HG03571 (cell line): ENCODE measurements around the gene MPC1.
A peak's percentile ranks its signal among the peaks of the same experiment; 100 is the strongest.
"Not testable (repeated sequence)": the region's sequence is repeated elsewhere in the genome, so short reads cannot be mapped to it uniquely, and the experiment has no call there.

Source experiments
- ATAC-seq: cut with Tn5 transposase; IDR thresholded peaks from one replicate; pipeline ENCODE4 v1.9.1; 2021; ENCODE audit not compliant: unreplicated experiment

Gene MPC1

DNA sequence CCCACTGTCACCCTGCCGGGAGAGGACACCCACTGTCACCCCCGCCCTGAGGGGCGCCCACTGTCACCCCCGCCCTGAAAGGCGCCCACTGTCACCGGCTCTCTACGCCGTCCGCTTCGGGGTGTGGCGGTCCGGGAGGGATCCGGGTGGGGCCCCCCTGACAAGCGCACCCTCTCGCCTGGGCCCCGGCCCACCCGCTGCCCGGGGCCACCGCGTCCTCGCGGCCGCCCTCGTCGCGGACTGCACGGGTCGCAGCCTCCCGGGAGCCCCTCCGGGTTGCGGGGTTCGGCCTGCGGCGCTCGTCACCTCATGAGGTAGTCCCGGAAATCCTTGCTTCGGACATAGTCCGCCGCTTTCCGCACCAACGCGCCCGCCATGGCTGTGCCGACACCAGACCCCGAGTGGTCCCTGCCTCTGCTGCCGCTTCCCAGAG lies 224 bp downstream of the MPC1 start:
- peak; percentile 2 for ATAC-seq

DNA sequence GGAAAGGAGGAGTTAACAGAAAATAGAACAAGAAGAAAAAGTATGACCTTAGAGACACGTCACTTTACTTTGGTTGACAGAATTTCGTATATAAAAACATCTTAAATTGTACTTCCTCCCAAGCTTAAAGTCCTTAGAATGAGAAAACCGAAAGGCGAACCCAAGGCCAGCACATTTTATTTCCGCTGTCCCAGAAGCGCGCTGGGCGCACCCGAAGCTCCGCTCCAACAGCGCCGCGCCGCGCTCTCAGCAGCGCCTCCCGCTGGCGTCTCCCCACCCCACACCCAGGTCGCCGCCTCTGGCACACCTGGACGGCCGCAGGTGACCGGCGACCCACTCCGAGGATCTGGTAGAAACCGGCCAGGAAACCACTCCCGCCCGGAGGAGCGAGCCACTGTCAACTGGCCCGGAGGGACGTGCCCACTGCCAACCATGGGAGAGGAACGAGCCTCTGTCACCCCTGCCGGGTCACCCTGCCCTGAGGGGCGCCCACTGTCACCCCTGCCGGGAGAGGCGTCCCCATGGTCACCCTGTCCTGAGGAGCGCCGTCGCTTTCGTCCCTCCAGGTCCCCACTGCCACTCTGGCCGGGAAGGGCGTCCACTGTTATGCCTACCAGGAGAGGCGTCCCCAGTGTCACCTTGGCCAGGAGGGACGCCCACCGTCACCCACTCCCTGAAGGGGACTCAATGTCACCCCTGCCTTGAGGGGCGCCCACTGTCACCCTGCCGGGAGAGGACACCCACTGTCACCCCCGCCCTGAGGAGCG lies 824 bp downstream of the MPC1 start:
- ATAC-seq, result peak; percentile 51

DNA sequence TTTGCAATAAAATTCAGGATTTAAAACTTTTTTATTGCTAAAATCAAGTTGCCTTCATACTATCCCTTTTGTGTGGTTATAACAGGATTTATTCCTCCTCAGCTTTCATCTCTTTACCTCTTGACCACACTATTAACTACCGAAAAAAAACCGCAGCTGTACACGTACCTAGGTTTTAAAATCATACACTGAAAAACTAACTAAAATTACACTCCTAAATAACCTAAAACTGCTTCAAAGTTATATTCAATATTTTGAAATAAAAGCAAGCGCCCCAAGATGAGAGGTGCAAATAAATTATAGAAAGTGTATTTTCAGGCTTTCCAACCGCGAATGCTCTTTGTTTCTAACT lies 1.4 kb downstream of the MPC1 start:
- ATAC-seq, result no peak

DNA sequence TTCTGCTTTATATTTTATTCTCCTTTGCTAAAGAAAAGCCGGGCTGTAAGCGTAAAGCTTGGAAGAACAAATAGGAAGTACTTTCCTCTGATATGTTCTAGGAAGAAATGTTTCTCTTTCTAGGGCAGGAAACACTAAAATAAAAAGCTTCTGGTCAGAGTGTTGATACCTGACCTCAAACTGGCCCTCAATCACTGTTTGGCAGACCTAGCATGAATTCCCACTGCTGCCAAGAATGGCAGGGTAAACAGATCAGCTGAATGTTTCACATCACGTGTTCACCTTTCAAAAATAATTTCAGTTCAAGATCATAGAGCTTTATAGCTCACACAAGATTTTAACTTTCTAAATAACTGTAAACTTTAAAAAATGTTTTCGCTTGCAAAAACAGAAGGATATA lies 2.9 kb downstream of the MPC1 start:
- no peak for ATAC-seq

DNA sequence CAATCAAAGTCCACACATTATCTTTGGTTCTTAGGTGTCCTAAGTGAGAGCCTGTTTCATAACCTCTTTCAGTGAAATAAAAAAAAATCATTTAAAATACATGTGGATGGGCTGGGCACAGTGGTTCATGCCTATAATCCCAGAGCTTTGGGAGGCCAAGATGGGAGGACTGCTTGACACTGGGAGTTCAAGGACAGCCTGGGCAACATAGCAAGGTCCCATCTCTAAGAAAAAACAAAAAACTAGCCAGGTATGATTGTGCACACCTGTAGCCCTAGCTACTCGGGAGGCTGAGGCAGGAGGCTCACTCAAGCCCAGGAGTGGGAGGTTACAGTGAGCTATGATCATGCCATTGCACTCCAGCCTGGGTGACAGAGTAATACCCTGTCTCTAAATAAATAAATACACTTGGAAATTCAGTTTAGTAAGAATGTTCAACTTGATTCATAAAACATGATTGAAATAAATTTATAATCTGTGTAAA lies 3.6 kb downstream of the MPC1 start:
- no peak for ATAC-seq

DNA sequence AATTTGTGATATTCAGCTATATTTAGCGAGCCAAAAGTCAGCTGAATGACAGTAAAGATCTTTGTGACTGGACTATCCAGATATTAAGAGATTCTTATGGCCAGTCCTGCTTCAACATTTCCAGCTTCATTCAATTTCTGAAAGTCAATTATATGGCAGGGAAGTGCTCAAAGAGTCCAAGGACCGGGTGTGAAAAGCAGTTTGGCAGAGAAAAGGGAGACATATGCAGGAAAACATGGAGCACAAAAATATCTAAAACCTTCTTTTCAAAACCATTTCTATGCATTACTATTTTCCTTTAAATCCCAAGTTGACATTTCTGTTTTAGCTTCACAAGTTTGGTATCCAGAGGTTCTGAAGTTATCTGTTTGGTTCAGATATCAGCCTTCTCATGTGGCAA lies 5.0 kb downstream of the MPC1 start:
- no peak for ATAC-seq

DNA sequence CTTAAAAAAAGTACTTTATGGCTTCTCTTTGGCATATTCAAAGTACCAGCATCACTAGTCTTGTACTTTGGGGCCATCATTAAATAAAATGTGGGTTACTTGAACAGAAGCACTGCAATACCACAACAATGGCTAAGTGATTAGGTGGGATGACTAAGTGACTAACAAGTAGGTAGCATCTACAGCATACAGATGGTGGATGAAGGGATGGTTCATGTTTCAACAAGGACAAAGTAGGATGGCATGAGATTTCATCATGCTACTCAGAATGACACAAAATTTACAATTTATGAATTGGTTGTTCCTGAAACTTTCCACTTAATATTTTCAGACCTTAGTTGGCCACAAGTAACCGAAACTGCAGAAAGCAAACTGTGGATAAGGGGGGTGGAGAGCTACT lies 7.7 kb downstream of the MPC1 start:
- no peak for ATAC-seq

DNA sequence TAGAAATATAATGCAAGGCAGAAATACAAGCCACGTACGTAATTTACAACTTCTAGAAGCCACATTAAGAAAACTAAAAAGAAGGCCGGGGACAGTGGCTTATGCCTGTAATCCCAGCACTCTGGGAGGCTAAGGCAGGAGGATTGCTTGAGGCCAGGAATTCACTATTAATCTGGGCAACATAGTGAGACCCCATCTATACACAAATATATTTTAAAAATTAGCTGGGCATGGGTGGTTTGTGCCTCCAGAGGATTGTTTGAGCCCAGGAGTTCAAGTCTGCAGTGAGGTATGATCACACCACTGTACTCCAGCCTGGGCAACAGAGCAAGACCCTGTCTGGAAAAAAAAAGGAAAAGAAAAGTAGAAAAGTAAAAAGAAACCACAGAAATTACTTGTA lies 12.3 kb downstream of the MPC1 start:
- ATAC-seq, result no peak

DNA sequence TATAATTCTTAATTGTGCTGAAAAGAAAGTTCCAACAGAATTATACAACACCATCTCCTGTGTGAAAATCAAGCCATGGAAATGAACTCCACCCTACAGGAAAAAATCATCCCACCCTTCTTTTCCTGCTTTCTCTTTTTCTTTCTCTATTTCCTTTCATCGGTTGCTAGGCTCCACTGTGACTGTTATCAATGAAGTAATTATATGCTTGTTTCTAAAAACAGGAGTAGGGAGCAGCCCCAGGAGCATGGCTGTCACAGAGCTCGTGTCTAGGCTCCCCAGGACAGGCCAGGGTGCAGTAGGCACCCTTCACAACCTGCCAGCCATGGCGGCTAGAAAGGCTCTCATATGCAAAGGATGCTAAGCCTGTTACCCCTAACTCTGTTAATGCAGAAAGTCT lies 13.0 kb downstream of the MPC1 start:
- ATAC-seq, result no peak

DNA sequence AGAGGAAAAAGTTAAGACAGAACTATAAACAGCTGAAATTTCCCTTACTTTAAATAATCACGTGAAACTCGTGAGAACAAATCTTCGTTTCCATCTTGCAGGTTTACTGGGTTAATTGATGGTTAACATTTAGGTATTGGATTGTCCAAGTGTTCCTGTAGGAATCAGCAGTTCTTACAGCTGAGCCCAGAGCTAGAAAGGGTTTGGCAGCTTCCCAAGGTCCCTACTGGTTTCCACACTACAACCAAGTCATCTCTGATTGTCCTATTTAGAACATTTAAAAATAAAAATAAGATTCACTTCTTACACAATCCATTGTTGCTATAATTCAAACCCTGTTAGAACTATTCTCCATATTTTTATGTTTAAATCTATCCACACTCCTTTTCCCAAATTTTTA lies 15.8 kb downstream of the MPC1 start:
- ATAC-seq, result no peak

DNA sequence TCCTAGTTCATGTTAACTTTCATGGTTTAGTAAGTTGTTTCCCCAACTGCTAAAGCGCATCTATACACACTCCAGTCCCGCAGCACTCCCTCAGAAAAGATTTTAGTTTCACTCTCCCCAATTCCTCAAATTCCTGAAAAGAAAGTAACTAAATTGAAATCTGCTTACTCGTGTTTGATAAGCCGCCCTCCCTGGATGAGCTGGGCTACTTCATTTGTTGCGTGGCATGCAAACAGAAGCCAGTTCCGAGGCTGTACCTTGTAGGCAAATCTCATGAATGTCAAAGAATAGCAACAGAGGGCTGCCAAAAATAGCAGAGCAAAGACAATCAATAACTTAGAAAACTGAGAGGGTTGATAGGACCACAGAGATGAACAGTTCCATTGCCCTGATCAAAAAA lies 16.9 kb downstream of the MPC1 start:
- peak; percentile 62 for ATAC-seq

DNA sequence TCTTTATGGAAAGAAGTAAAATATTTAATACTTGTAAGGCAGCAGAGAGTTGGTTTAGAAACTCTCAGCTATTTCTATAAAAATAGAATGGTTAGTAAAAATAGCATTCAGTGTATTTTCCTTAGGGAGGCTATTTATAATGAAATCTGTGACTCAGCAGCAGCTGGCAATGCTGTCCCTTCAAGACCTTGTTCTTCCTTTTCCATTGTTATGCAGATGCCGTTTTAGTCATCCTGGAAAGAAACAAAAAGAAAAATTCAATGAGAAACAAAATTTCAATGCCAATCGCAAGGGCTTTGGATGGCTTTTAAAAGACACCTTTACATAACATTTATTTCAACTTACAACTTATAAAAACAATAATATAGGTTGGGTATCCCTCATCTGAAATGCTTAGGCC lies 17.5 kb downstream of the MPC1 start:
- ATAC-seq, result no peak

DNA sequence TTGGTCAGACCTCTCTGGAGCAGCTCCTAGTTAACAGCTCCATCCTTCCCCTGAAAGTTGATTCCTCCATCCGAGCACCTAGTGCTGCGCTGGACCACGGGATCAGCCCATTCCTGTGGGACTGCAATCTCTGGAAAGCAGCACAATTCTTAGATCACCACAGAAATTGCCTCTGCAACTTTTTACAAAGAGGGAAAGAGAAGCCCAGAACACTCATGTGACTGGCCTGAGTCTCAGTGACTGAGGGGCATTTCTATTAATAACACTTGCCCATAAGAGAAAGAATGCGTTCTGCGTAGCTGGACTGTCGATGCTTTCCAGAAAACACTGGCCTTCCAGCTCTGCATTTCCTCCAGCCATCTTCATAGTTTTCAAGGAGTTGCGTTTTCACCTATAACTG lies 18.3 kb downstream of the MPC1 start:
- ATAC-seq, result no peak

DNA sequence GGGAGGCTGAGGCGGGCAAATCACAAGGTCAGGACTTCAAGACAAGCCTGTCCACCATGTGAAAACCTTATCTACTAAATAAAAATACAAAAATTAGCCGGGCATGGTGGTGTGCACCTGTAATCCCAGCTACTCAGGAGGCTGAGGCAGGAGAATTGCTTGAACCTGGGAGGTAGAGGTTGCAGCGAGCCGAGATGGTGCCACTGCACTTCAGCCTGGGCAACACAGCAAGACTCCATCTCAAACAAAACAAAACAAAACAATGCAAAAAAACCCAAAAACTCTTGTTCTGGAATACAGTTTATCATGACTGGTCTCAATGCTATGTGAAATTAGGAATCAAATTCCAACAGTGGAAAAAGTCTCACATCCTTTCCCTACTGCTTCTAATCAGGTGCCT lies 20.3 kb downstream of the MPC1 start:
- ATAC-seq, result not testable (repeated sequence)

DNA sequence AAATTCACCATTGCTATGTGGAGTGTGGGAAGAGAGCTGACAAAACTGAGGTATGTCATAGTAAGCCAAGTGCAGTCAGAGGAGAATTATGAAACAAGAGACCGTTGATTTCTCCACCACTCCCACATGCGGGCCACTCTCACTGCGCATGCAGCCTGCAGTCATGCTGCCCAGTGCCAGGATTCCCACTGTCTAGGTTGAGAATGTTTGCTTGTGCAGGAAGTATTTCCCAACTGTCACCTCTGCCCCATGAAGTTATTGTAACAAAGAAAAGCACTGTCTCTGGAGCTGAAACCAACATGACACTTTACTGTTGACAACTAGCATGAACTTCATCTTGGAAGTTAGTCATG lies 21.7 kb downstream of the MPC1 start:
- no peak for ATAC-seq

DNA sequence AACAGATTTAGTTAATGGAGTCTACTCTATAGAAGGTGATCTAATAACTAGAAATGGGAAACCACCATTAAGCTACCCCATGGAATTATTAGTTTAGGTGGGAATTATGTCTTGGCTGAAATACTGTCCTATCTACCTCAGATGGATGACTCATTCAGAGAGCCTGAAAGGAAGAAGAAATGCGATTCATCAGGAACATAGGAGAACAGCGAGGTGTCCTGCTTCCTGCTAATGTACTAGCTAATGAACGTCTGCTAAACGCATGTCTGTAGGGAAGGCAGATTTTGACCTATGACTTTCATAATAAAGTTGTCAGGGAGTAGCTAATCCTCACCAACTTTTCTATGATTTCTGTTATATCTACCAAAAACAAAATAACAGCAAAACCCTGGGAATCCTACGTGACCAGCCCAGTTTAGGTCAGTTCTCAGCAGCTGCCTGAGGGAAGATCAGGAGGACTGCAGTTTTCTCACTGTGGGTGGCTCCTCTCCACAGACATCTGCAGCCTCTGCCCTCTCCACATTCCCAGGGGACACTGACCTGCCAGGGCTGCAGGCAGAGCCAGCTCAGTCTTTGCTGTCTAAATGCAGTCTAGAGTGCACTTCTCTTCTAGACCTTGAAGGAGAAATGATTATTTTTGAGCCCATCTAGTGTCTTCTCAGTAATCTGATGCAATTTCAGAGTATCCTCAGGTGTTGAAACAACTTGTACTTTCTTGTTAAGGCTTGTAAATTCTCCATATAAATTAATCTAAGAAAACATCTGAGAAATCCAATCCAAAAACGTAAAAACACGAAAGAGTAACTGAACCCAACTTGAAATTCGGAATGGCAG lies 22.3 kb downstream of the MPC1 start:
- ATAC-seq, result no peak

DNA sequence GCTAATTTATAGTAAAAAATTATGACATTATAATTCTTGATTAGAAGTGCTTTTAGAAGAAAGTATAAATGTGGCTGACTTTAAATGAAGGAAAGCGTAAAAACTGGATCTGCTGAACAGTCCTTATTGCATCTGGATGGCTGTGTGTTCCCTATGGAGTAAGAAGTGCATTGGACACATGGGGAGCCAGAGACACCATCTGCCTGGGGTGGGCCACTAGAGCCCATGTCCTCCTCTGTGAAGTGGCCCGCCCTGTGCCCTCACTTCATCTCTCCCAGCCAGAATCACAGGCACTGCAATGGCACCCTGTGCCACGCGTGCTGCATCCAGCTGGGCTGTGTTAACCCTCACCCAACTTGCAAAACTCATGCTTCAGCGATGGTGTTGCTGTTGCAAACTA lies 27.2 kb downstream of the MPC1 start:
- no peak for ATAC-seq

DNA sequence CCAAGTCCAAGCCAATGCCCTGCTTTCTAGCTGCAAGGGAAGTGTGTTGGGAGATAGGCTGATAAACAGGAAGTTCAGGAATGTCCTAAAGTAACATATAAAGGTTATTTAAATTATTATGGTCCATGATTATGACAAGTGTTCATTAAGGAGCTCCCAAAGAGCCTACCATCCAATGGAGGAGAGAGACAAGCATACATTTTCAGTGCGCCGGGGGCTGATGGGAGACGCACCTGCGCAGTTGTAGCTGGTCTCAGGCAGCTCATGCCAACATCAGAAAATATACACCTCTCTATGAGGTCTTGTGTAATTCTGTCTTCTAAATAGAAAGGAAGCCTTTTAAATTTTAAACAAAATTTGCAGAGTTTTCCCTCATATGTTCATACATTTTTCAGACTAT lies 27.8 kb downstream of the MPC1 start:
- no peak for ATAC-seq

DNA sequence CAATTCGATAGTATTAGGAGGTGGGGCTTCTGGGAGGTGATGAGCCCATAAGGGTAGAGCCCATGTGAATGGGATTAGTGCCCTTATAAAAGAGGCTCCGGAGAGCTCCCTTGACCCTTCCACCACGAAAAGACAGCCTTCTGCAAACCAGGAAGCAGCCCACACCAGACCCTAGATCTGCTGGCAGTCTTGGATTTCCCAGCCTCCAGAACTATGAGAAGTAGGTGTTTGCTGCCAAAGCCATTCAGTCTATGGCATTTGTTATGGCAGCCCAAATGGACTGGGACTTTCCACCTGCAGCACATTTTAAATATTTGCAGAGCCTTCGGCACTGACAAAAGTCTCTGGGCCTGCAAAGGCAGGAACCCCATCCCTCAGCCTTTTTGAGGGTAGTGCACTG lies 28.6 kb downstream of the MPC1 start:
- no peak for ATAC-seq

DNA sequence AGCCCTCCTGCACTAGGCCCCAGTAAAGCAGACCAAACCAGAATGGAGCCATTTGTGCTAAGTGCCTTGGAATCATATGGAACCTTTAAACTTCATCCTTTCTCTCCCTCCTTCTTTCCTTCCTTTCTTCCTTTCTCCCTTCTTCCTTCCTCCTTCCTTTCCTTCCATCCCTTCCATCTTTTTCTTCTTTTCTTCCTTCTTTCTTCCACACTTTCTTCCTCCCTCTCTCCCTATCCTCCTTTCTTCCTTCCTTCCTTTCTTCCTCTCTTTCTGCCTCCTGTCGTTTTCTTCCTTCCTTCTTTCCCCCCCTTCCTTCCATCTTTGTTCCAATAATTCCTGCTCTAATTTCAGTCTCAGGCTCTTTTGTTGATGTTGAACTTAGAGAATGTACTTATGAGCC lies 29.2 kb downstream of the MPC1 start:
- no peak for ATAC-seq

DNA sequence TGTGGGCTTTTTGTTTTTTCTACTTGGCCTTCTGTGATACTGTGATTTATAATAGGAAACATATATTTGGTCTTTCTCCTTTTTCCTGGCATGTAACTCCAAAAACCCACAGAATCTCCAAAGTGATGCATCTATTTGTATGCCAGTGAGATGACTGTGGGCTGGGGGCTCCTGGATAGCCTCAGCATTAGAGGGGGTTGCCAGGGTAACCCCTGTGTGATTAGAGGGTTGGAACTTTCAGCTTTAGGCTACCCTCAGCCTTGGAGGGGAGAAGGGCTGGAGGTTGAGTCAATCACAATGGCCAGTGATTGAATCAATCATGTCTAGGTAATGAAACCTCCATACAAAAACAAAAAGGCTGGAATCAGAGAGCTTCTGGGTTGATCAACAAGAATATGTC lies 29.8 kb downstream of the MPC1 start:
- ATAC-seq, result no peak

DNA sequence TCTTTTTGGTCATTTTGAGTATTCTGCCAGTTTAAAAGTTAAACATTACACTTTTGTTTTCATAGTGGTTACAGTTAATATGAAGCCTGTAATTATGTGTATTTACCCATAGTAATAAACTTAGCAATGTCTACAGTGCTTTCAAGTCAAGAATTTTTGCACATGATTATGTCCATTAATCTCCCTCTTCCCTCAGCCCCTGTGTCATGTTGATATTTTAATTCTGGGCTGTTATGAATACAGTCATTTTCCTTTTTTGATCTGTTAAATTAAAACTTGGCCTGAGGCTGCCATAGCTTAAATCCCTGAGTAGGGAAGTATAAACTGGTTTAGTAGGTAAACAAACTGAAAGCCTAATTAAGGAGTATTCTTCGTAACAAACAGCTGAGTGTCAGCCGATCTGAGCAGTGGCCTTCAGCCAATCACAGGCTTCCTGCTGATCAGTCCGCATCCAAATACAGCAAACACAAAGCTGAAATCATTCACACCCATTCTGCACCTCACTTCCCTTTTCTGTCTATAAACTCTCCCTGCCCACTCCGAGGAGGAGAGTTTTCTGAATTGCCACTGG lies 30.9 kb downstream of the MPC1 start:
- ATAC-seq, result peak; percentile 98
